Right lobe of liver (tissue), 4 donors: ENCODE results near the gene ASB16.

Source experiments
- CTCF ChIP-seq, 4 donors: fragments of 200-600 bp in 3 of 4; fragments of 450-650 bp in 1 of 4; IDR thresholded peaks; one replicate each; pipeline versions ENCODE4 v1.5.1 to v1.8.0; 2016 to 2022; ENCODE audit warnings: antibody characterized with exemption in 4 of 4, mild to moderate bottlenecking in 2 of 4
- POLR2A ChIP-seq: fragments of 450-650 bp; IDR thresholded peaks from one replicate; pipeline ENCODE4 v1.6.1; 2017; ENCODE audit warnings: antibody characterized with exemption, mild to moderate bottlenecking
- donor health status: DM: no; HTN: no; CAD: no.
- donor health status: DM: no; HTN: no; CAD: no.
- donor health status: DM: no; HTN: yes; CAD: no.

- TF ChIP-seq CTCF (IDR thresholded peaks at IDR 0.05), result no peak
- no peak for TF ChIP-seq POLR2A
Measured at GRCh38 chr17:44149750-44150329, 20.7 kb upstream of the ASB16 start.
